Gastrocnemius medialis (tissue), 4 donors: ENCODE measurements around the gene HIRA. TPM values are rescaled to one million over a fixed set of nuclear protein-coding genes. Genes with fewer than 3 reads are reported as not detected.

Source experiments
- ATAC-seq, 2 donors: fragments of 150-250 bp; one replicate each; pipeline ENCODE4 v1.9.1; 2016
- DNase-seq, 2 donors: peaks; one replicate each; pipeline ENCODE4 v3.0.0-alpha.2; 2019
- H3K27ac ChIP-seq, 4 donors: fragments of 200-600 bp; sonication (generic); 1 replicate in 1 of 4; 2 replicates in 3 of 4; pipeline ENCODE4 v1.5.1; 2016 to 2018; ENCODE audit warnings: mild to moderate bottlenecking in 2 of 4, moderate library complexity in 1 of 4
- H3K27me3 ChIP-seq, 3 donors: fragments of 200-600 bp; sonication (generic) in 2 of 3; 1 replicate in 1 of 3; 2 replicates in 2 of 3; pipeline versions ENCODE4 v1.5.1 to v1.6.0; 2016 to 2019; ENCODE audit warnings: mild to moderate bottlenecking in 1 of 3, moderate library complexity in 1 of 3
- H3K36me3 ChIP-seq, 2 donors: fragments of 200-600 bp; sonication (generic) in 1 of 2; one replicate each; pipeline ENCODE4 v1.5.1; 2017 to 2018
- H3K4me1 ChIP-seq, 2 donors: fragments of 200-600 bp; sonication (generic) in 1 of 2; one replicate each; pipeline ENCODE4 v1.5.1; 2016 to 2017; ENCODE audit warnings: mild to moderate bottlenecking in 2 of 2
- H3K4me3 ChIP-seq, 4 donors: fragments of 200-600 bp; sonication (generic) in 3 of 4; 1 replicate in 1 of 4; 2 replicates in 3 of 4; pipeline ENCODE4 v1.5.1; 2016 to 2019; ENCODE audit warnings: mild to moderate bottlenecking in 2 of 4
- H3K9me3 ChIP-seq, 3 donors: fragments of 200-600 bp; sonication (generic) in 2 of 3; 1 replicate in 1 of 3; 2 replicates in 2 of 3; pipeline ENCODE4 v1.5.1; 2016 to 2019
- CTCF ChIP-seq, 5 experiments: fragments of 450-650 bp in 3 of 5; fragments of 200-600 bp in 2 of 5; sonication (generic) in 2 of 5; IDR thresholded peaks in 4 of 5; conservative IDR thresholded peaks in 1 of 5; 1 replicate in 4 of 5; 2 replicates in 1 of 5; pipeline ENCODE4 v1.5.1; 2016 to 2019; ENCODE audit warnings: antibody characterized with exemption in 5 of 5, mild to moderate bottlenecking in 3 of 5, moderate library complexity in 3 of 5
- POLR2A ChIP-seq, 2 donors: fragments of 450-650 bp; IDR thresholded peaks; one replicate each; pipeline ENCODE4 v1.6.1; 2017; ENCODE audit warnings: antibody characterized with exemption in 2 of 2, mild to moderate bottlenecking in 2 of 2, moderate library complexity in 2 of 2
- in situ Hi-C, 4 donors: fragments of 200-750 bp; cut with MboI; loops; one replicate each; pipeline versions ENCODE4 v1.15.0 to v1.8.0; 2017; ENCODE audit warnings: low sequenced_read_pairs in 4 of 4
- intact Hi-C: fragments of 100-400 bp; cut with DNase I; formaldehyde crosslinking; loops from one replicate; pipeline ENCODE4 v1.15.1; 2023; ENCODE audit warnings: low total_unique reads
- total RNA-seq, 4 donors: library from RNA; depleted of rRNA; stranded (reverse); fragments of >200 nt; gene quantifications; one replicate each; pipeline versions ENCODE4 v1.1.0 to v1.2.3, GENCODE V29; 2016

The HIRA gene
- total RNA-seq, 4 donors from 2014 or later: 14.2 to 46.8 (median 24.6) TPM

DNA sequence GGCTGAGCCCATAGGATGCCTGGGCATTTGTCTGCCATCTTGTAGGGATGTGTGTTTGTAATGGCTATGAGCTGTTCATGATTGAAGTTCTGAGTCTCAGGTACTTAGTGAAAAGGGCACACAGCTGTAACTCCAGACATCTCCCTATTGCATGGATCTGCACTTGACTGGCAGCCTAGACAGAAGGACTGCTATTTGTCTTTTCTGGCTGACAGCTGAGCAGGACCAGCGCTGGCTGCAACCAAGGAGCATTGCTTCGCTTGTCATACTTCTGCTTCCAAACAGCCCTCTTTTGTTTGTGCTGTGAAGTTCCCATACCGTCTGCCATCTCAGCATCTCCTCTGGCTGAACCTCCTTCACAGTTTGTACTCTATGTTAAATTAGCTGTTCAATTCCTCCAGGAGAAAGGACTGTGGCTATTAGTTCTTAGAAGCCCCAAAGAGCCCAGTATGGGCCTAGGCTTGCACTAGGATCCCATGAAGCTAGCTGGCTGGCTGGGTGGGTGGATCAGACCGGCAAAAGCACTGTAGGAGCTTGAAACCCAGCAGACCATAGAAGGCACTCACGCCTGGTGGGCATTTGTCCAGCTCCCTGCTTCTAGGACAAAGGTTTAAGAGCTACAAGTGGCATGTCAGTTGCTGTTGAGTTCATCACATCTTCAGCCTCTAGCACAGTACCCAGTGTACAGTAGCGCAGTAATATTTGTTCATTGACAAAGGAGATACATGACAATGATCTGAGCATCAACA, 20.4 kb downstream of the HIRA start:
- no peaks in the 10 kb centered on the region for H3K9me3 ChIP-seq
- no peak overlapping the region for H3K4me3 ChIP-seq
- DNase-seq (no peak), ATAC-seq (peak; percentile 61 to 90)
- peaks cover 0 to 43% of the 10 kb centered on the region in 2 donors for H3K36me3 ChIP-seq
- intact Hi-C loops: loop anchor here (2.0 kb wide), 1 partner anchor 14 kb away; no protein-coding TSS in a partner anchor
- H3K27ac ChIP-seq: peak overlapping the region in 2 of 4 donors; percentile 33 to 45
- in situ Hi-C loops: no loop called here
- H3K27me3 ChIP-seq: no peaks in the 10 kb centered on the region
- TF ChIP-seq POLR2A (IDR thresholded peaks at IDR 0.05) (no peak), CTCF (IDR thresholded peaks at IDR 0.05 in 4 of 5, conservative IDR thresholded peaks at IDR 0.05 in 1 of 5) (no peak)
- peaks cover 9 to 19% of the 10 kb centered on the region in 2 donors for H3K4me1 ChIP-seq

- H3K9me3 ChIP-seq: no peaks in the 10 kb centered on the region
- H3K27ac ChIP-seq: no peak overlapping the region
- H3K4me3 ChIP-seq: no peak overlapping the region
- intact Hi-C loops: no loop called here
- no peaks in the 10 kb centered on the region for H3K27me3 ChIP-seq
- ATAC-seq (no peak), DNase-seq (no peak)
- H3K4me1 ChIP-seq: peaks cover 9 to 19% of the 10 kb centered on the region in 2 donors
- H3K36me3 ChIP-seq: peaks cover 0 to 59% of the 10 kb centered on the region in 2 donors
- in situ Hi-C loops: no loop called here
- TF ChIP-seq POLR2A (IDR thresholded peaks at IDR 0.05) (no peak), CTCF (IDR thresholded peaks at IDR 0.05 in 4 of 5, conservative IDR thresholded peaks at IDR 0.05 in 1 of 5) (no peak)
These were observed 23.6 kb downstream of the HIRA start for GRCh38 chr22:19407649-19408606.

DNA sequence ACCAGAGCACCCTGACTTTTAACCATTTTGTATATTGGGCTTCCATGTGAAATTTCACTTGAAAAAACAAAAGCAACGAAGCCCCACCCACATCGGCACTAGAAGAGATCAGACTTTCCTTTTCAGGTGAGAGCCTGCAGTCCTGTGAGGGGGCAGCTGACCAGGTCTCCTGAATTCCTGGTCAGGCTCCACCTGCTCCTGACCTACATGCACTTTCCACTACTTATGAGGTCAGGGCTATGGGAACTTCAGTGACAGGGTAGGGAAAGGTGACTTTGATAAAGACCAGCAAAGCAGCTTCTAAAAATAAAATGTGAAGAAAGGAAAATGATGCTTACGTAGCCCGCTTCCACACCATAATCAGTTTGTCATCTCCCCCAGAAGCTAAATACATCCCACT, 24.7 kb downstream of the HIRA start:
- intact Hi-C loops: no loop called here
- peaks cover 0 to 63% of the 10 kb centered on the region in 2 donors for H3K36me3 ChIP-seq
- in situ Hi-C loops: no loop called here

GRCh38 chr22:19406281-19406811, 25.2 kb downstream of the HIRA start:
- H3K27ac ChIP-seq: no peak overlapping the region
- ATAC-seq: no peak
- no peaks in the 10 kb centered on the region for H3K9me3 ChIP-seq
- H3K36me3 ChIP-seq: peaks cover 0 to 65% of the 10 kb centered on the region in 2 donors
- in situ Hi-C loops: no loop called here
- H3K4me3 ChIP-seq: no peak overlapping the region
- intact Hi-C loops: no loop called here
- H3K4me1 ChIP-seq: peaks cover 4 to 14% of the 10 kb centered on the region in 2 donors
- H3K27me3 ChIP-seq: no peaks in the 10 kb centered on the region
- DNase-seq: no peak
- no peak for TF ChIP-seq POLR2A (IDR thresholded peaks at IDR 0.05)
- no peak for TF ChIP-seq CTCF (IDR thresholded peaks at IDR 0.05 in 4 of 5, conservative IDR thresholded peaks at IDR 0.05 in 1 of 5)

More for the DNA sequence above, 24.7 kb downstream of the HIRA start:
- peaks cover 9 to 19% of the 10 kb centered on the region in 2 donors for H3K4me1 ChIP-seq
- TF ChIP-seq POLR2A (IDR thresholded peaks at IDR 0.05): no peak
- TF ChIP-seq CTCF (IDR thresholded peaks at IDR 0.05 in 4 of 5, conservative IDR thresholded peaks at IDR 0.05 in 1 of 5): no peak
- H3K4me3 ChIP-seq: no peak overlapping the region
- DNase-seq (no peak), ATAC-seq (no peak)
- no peaks in the 10 kb centered on the region for H3K9me3 ChIP-seq
- H3K27me3 ChIP-seq: no peaks in the 10 kb centered on the region
- H3K27ac ChIP-seq: no peak overlapping the region
